B cell (primary cell): ENCODE measurements around the gene ANKLE1. TPM values are rescaled to one million over a fixed set of nuclear protein-coding genes. Genes with fewer than 3 reads are reported as not detected.

ENCODE experiments used
- ATAC-seq: fragments of 200-7000 bp; cut with Tn5 transposase; one replicate; pipeline ENCODE4 v1.10.0; 2021; ENCODE audit warnings: low read depth, mild to moderate bottlenecking, moderate number of reproducible peaks, moderate library complexity
- CTCF ChIA-PET: fragments of 350-600 bp; sonication (Branson Sonifier 250); formaldehyde crosslinking; loops from one replicate; lab custom pipeline; 2021; ENCODE audit warnings: antibody characterized with exemption, inconsistent platforms; lab: Charles Lee
- POLR2A ChIA-PET: fragments of 350-600 bp; sonication (Branson Sonifier 250); formaldehyde crosslinking; loops from one replicate; lab custom pipeline; 2021; ENCODE audit warnings: antibody characterized with exemption; lab: Charles Lee
- DNase-seq: peaks from one replicate; pipeline ENCODE4 v3.0.0; 2013
- H2AFZ ChIP-seq: 2 replicates; pipeline ENCODE4 v1.6.1; 2012; ENCODE audit warnings: mild to moderate bottlenecking, low read depth, low read length; ENCODE audit not compliant: insufficient read depth, poor library complexity, severe bottlenecking
- H3K27ac ChIP-seq, 2 donors: 1 replicate in 1 of 2; 2 replicates in 1 of 2; pipeline ENCODE4 v1.5.1; 2012 to 2013; ENCODE audit warnings: low read length in 2 of 2, mild to moderate bottlenecking in 2 of 2, moderate library complexity in 1 of 2
- H3K27me3 ChIP-seq, 4 experiments: fragments of 200-600 bp in 1 of 4; sonication (generic) in 1 of 4; replicated peaks in 1 of 4; 1 replicate in 2 of 4; 2 replicates in 2 of 4; pipeline versions ENCODE4 v1.6.1 to v1.7.0; 2013 to 2016; ENCODE audit warnings: low read length in 3 of 4, mild to moderate bottlenecking in 2 of 4, mixed read lengths in 1 of 4, moderate library complexity in 1 of 4; ENCODE audit not compliant: insufficient read depth in 4 of 4, control insufficient read depth in 3 of 4; ENCODE audit errors: control extremely low read depth in 1 of 4
- H3K36me3 ChIP-seq, 2 experiments: replicated peaks in 1 of 2; 1 replicate in 1 of 2; 2 replicates in 1 of 2; pipeline versions ENCODE4 v1.6.1 to v1.7.1; 2013; ENCODE audit warnings: low read length in 1 of 2; ENCODE audit not compliant: insufficient read depth in 2 of 2, control insufficient read depth in 1 of 2; ENCODE audit errors: control extremely low read depth in 1 of 2, extremely low read depth in 1 of 2
- H3K4me1 ChIP-seq, 2 donors: fragments of 200-600 bp in 1 of 2; sonication (generic) in 1 of 2; 1 replicate in 1 of 2; 2 replicates in 1 of 2; pipeline versions ENCODE4 v1.5.1 to v1.6.1; 2013 to 2017; ENCODE audit warnings: low read length in 2 of 2; ENCODE audit not compliant: control insufficient read depth in 2 of 2, insufficient read depth in 2 of 2
- H3K4me2 ChIP-seq: replicated peaks from 2 replicates; pipeline ENCODE3; 2012; ENCODE audit warnings: mild to moderate bottlenecking, low read depth, low read length; ENCODE audit not compliant: poor library complexity, severe bottlenecking
- H3K4me3 ChIP-seq, 5 experiments: fragments of 200-600 bp in 1 of 5; sonication (generic) in 1 of 5; 1 replicate in 3 of 5; 2 replicates in 2 of 5; pipeline versions ENCODE4 v1.5.1 to v1.7.0; 2011 to 2016; ENCODE audit warnings: low read length in 4 of 5, mild to moderate bottlenecking in 4 of 5, low read depth in 2 of 5, control low read depth in 1 of 5, moderate library complexity in 1 of 5; ENCODE audit not compliant: insufficient read depth in 1 of 5; ENCODE audit errors: control extremely low read depth in 1 of 5, extremely low read depth in 1 of 5
- H3K79me2 ChIP-seq: fragments of 200-600 bp; sonication (generic); one replicate; pipeline ENCODE4 v1.6.0; 2016; ENCODE audit warnings: low read length; ENCODE audit not compliant: control insufficient read depth, insufficient read depth
- H3K9ac ChIP-seq: fragments of 200-600 bp; sonication (generic); 2 replicates; pipeline ENCODE4 v1.6.1; 2017; ENCODE audit warnings: mild to moderate bottlenecking, low read length, moderate library complexity
- H3K9me3 ChIP-seq, 3 donors: one replicate each; pipeline versions ENCODE4 v1.6.1 to v1.7.1; 2013; ENCODE audit warnings: low read length in 2 of 3; ENCODE audit not compliant: control insufficient read depth in 2 of 3, insufficient read depth in 1 of 3; ENCODE audit errors: control extremely low read depth in 1 of 3
- H4K20me1 ChIP-seq: 2 replicates; pipeline ENCODE4 v1.6.0; 2012; ENCODE audit warnings: mild to moderate bottlenecking, low read length; ENCODE audit not compliant: insufficient read depth, control insufficient read depth, poor library complexity, severe bottlenecking
- H3K27ac Mint-ChIP-seq: one replicate; pipeline ENCODE4 v1.8.0; 2021; ENCODE audit warnings: mixed read lengths
- H3K27me3 Mint-ChIP-seq: one replicate; pipeline ENCODE4 v1.8.0; 2021; ENCODE audit warnings: mixed read lengths
- H3K4me1 Mint-ChIP-seq: one replicate; pipeline ENCODE4 v1.8.0; 2021; ENCODE audit warnings: mixed read lengths
- H3K4me3 Mint-ChIP-seq: one replicate; pipeline ENCODE4 v1.8.0; 2021; ENCODE audit warnings: mixed read lengths
- H3K9me3 Mint-ChIP-seq: one replicate; pipeline ENCODE4 v1.8.0; 2022; ENCODE audit warnings: mixed read lengths; ENCODE audit not compliant: insufficient read depth
- EZH2 ChIP-seq: IDR thresholded peaks from 2 replicates; pipeline ENCODE4 v1.6.1; 2012; ENCODE audit warnings: borderline replicate concordance, low read depth, mild to moderate bottlenecking, moderate library complexity, low read length; ENCODE audit not compliant: insufficient read depth, poor library complexity, severe bottlenecking
- WGBS: methylation state at CpG from one replicate; pipeline ENCODE4 v1.1.5; 2013; ENCODE audit warnings: missing lambda C conversion rate; ENCODE audit not compliant: insufficient coverage; 5-methylcytosine and 5-hydroxymethylcytosine counted together
- intact Hi-C: fragments of 100-400 bp; cut with micrococcal nuclease; formaldehyde crosslinking; loops from one replicate; pipeline ENCODE4 v1.10.0; 2022
- polyA plus RNA-seq: library from polyadenylated mRNA; depleted of rRNA; stranded (reverse); fragments of >200 nt; gene quantifications from 2 replicates; pipeline ENCODE4 v1.2.3, GENCODE V29; 2012
- total RNA-seq, 2 donors: library from RNA; stranded (reverse); fragments of 120-200 nt in 1 of 2; gene quantifications; 1 replicate in 1 of 2; 2 replicates in 1 of 2; pipeline versions ENCODE4 v1.2.3 to v1.2.4, GENCODE V29; 2013 to 2022
- TF ChIP-seq, protein P1 (sequence below): fragments of 200-600 bp; IDR thresholded peaks from one replicate; pipeline ENCODE4 v1.8.0; 2022; ENCODE audit warnings: antibody characterized with exemption, mild to moderate bottlenecking

Gene ANKLE1
- total and polyA plus RNA-seq, 2 donors (not counting 1 experiment from before 2014, with no cell fraction given) = 6.2 to 7.6 TPM

DNA sequence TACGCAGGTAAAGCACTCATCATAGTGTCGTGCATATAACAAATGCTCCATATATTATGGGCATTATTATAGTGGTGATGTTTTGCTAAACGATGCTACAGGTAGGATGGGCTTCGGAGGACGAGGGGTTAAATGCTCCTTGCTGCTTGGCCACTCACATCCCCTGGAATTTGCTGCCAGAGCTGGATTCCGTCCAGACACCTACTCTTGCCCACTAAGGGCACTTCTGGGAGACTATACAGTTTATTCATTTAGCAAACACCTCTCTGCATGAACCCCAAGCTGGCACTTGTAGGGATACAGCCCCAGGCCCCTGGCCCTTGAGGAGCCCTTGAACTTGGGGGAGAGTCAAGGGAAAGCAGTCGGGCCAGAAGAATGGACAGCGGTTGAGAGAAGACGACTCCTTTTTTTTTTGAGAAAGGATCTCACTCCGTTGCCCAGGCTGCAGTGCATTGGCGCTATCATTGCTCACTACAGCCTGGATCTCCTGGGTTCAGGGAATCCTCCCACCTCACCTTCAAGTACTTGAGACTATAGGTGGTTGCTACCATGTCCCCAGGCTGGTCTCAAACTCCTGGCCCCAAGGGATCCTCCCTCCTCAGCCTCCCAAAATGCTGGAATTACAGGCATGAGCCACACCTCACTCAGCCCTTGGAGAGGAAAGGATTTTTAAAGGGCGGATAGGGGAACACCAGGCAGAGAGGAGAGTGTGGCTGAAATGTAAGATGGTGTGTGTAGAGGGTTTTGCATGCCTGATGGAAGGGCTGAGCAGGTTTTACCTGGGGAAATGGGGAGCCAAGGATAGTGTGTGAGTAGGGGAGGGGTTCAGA is 22.9 kb downstream of the ANKLE1 start:
- peak overlapping the region in 2 of 5 experiments; percentile 6 to 38 for H3K4me3 ChIP-seq
- peaks cover 30 to 45% of the 10 kb centered on the region in 2 donors for H3K4me1 ChIP-seq
- H3K9me3 Mint-ChIP-seq = no peaks in the 10 kb centered on the region
- ChIA-PET CTCF (interaction anchor here (0.6 to 2.9 kb wide), 20 partner anchors 9 to 233 kb away, joined by 3 to 18 read pairs (median 4); partner anchors contain the start of genes ANKLE1, ANO8, BABAM1 and USE1), POLR2A (interaction anchor here (0.6 to 1.5 kb wide), 17 partner anchors 12 to 1356 kb away, joined by 3 to 12 read pairs (median 7); partner anchors contain the start of genes BABAM1 and USE1)
- peak overlapping the region; percentile 37 to 57 for H3K27ac ChIP-seq
- peaks cover 2% of the 10 kb centered on the region for H4K20me1 ChIP-seq
- H3K4me1 Mint-ChIP-seq = peaks cover 48% of the 10 kb centered on the region
- no peak for DNase-seq
- peak overlapping the region; percentile 90 for H3K27ac Mint-ChIP-seq
- no peaks in the 10 kb centered on the region for H3K27me3 ChIP-seq
- peak overlapping the region; percentile 96 for H3K4me2 ChIP-seq
- peak overlapping the region; percentile 91 for H3K4me3 Mint-ChIP-seq
- WGBS = 96% methylated on average over 3 of the region's 12 CpGs
- peaks cover 38% of the 10 kb centered on the region for H3K79me2 ChIP-seq
- H3K36me3 ChIP-seq = no peaks in the 10 kb centered on the region
- H3K27me3 Mint-ChIP-seq = no peaks in the 10 kb centered on the region
- no peak overlapping the region for H3K9ac ChIP-seq
- H3K9me3 ChIP-seq = no peaks in the 10 kb centered on the region
- peak overlapping the region; percentile 83 for H2AFZ ChIP-seq
- ATAC-seq = no peak
- intact Hi-C loops = loop anchor here (1.0 to 10.0 kb wide), 9 partner anchors 12 to 717 kb away; partner anchors contain the start of genes BABAM1, HAUS8, MYO9B and OCEL1
- TF ChIP-seq, protein P1, sequence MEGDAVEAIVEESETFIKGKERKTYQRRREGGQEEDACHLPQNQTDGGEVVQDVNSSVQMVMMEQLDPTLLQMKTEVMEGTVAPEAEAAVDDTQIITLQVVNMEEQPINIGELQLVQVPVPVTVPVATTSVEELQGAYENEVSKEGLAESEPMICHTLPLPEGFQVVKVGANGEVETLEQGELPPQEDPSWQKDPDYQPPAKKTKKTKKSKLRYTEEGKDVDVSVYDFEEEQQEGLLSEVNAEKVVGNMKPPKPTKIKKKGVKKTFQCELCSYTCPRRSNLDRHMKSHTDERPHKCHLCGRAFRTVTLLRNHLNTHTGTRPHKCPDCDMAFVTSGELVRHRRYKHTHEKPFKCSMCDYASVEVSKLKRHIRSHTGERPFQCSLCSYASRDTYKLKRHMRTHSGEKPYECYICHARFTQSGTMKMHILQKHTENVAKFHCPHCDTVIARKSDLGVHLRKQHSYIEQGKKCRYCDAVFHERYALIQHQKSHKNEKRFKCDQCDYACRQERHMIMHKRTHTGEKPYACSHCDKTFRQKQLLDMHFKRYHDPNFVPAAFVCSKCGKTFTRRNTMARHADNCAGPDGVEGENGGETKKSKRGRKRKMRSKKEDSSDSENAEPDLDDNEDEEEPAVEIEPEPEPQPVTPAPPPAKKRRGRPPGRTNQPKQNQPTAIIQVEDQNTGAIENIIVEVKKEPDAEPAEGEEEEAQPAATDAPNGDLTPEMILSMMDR = no peak
- no peak for TF ChIP-seq EZH2

DNA sequence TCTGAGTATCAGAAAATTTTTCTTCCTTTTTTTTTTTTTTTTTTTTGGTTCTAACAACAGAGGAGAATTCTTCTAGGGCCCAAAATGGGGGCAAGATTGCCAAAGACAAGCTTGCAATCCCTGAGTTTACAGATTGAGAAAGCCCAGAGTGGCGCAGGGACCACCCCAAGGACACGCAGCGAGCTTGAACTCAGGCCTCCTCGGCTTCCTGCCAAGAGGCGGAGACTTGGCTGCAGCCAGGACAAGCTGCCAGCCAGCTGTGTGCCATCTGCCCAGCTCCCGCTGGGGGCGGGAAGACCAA is 23.5 kb downstream of the ANKLE1 start:
- H3K4me3 ChIP-seq = peak overlapping the region in 3 of 5 experiments; percentile 6 to 38 (median 20)
- peak overlapping the region; percentile 83 for H2AFZ ChIP-seq
- 5% methylated on average over 7 of the region's 7 CpGs for WGBS
- H3K27me3 ChIP-seq = no peaks in the 10 kb centered on the region
- Mint-ChIP-seq H3K27ac (peak overlapping the region; percentile 90), H3K4me3 (peak overlapping the region; percentile 91), H3K9me3 (no peaks in the 10 kb centered on the region), H3K27me3 (no peaks in the 10 kb centered on the region), H3K4me1 (peaks cover 50% of the 10 kb centered on the region)
- peaks cover 44% of the 10 kb centered on the region for H3K79me2 ChIP-seq
- TF ChIP-seq, protein P1 = no peak
- TF ChIP-seq EZH2 = no peak
- ChIA-PET POLR2A (interaction anchor here (0.6 to 1.5 kb wide), 16 partner anchors 13 to 1356 kb away, joined by 3 to 12 read pairs (median 7); partner anchors contain the start of genes BABAM1 and USE1), CTCF (interaction anchor here (0.6 to 2.9 kb wide), 18 partner anchors 11 to 234 kb away, joined by 3 to 18 read pairs (median 4); partner anchors contain the start of genes ANKLE1, ANO8, BABAM1 and USE1)
- H3K4me2 ChIP-seq = peak overlapping the region; percentile 96
- H3K4me1 ChIP-seq = peaks cover 33 to 51% of the 10 kb centered on the region in 2 donors
- H3K27ac ChIP-seq = peak overlapping the region; percentile 37 to 57
- intact Hi-C loops = loop anchor here (1.0 to 10.0 kb wide), 9 partner anchors 13 to 718 kb away; partner anchors contain the start of genes BABAM1, HAUS8, MYO9B and OCEL1
- no peaks in the 10 kb centered on the region for H3K9me3 ChIP-seq
- peaks cover 8% of the 10 kb centered on the region for H4K20me1 ChIP-seq
- DNase-seq = no peak
- H3K9ac ChIP-seq = no peak overlapping the region
- ATAC-seq = no peak
- H3K36me3 ChIP-seq = no peaks in the 10 kb centered on the region
